HepG2 (cell line): ENCODE results near the gene HES2. TPM values are rescaled to one million over a fixed set of nuclear protein-coding genes. Genes with fewer than 3 reads are reported as not detected.

ENCODE experiments used
- CENPT ChIP-seq: sonication (generic); formaldehyde crosslinking; IDR thresholded peaks from 2 replicates; pipeline ENCODE4 v1.8.0; 2022; ENCODE audit warnings: low read depth, mild to moderate bottlenecking, moderate library complexity, missing genetic modification reagents
- MXD1 ChIP-seq: sonication (generic); formaldehyde crosslinking; IDR thresholded peaks from 2 replicates; pipeline ENCODE4 v1.4.0; 2020; ENCODE audit warnings: mild to moderate bottlenecking, missing genetic modification reagents
- NCOA5 ChIP-seq: sonication (generic); formaldehyde crosslinking; IDR thresholded peaks from 2 replicates; pipeline ENCODE4 v1.4.0; 2020; ENCODE audit warnings: missing genetic modification reagents
- RFXAP ChIP-seq: sonication (generic); formaldehyde crosslinking; IDR thresholded peaks from 2 replicates; pipeline ENCODE4 v1.4.0; 2020; ENCODE audit warnings: missing genetic modification reagents, borderline replicate concordance
- SIN3B ChIP-seq: fragments of 150-350 bp; IDR thresholded peaks from 2 replicates; pipeline ENCODE4 v1.6.1; 2014; ENCODE audit warnings: low read length
- ZBTB33 ChIP-seq: sonication (generic); formaldehyde crosslinking; IDR thresholded peaks from 2 replicates; pipeline ENCODE4 v1.4.0; 2020; ENCODE audit warnings: missing genetic modification reagents
- ZFX ChIP-seq: sonication (generic); formaldehyde crosslinking; IDR thresholded peaks from 2 replicates; pipeline ENCODE4 v1.4.0; 2020; ENCODE audit warnings: mild to moderate bottlenecking, low read depth, missing genetic modification reagents, moderate library complexity
- ZFY ChIP-seq: sonication (generic); formaldehyde crosslinking; IDR thresholded peaks from 2 replicates; pipeline ENCODE4 v1.4.0; 2020; ENCODE audit warnings: missing genetic modification reagents
- ZNF235 ChIP-seq: sonication (generic); formaldehyde crosslinking; IDR thresholded peaks from 2 replicates; pipeline ENCODE4 v1.8.1; 2023; ENCODE audit warnings: mild to moderate bottlenecking, missing genetic modification reagents, borderline replicate concordance
- ZNF350 ChIP-seq: sonication (generic); formaldehyde crosslinking; IDR thresholded peaks from 2 replicates; pipeline ENCODE4 v1.4.0; 2020; ENCODE audit warnings: mild to moderate bottlenecking, low read depth, missing genetic modification reagents, borderline replicate concordance
- ZNF629 ChIP-seq: sonication (generic); formaldehyde crosslinking; conservative IDR thresholded peaks from 2 replicates; pipeline ENCODE4 v1.5.0; 2020; ENCODE audit warnings: missing genetic modification reagents
- ZNF816 ChIP-seq: sonication (generic); formaldehyde crosslinking; IDR thresholded peaks from 2 replicates; pipeline ENCODE4 v1.8.0; 2022; ENCODE audit warnings: missing genetic modification reagents, mild to moderate bottlenecking, borderline replicate concordance
- polyA plus RNA-seq, 8 experiments: library from polyadenylated mRNA; depleted of rRNA in 3 of 8; stranded (reverse) in 7 of 8; unstranded in 1 of 8; fragments of >200 nt; fragmentation: Illumina TruSeq in 4 of 8; extraction: Trizol in 4 of 8; gene quantifications; 2 replicates each; pipeline versions ENCODE4 v1.2.1 to v1.2.3, GENCODE V29; 2011 to 2016; ENCODE audit warnings: low read depth in 4 of 8, missing spikeins in 1 of 8, mixed read lengths in 1 of 8; ENCODE audit not compliant: insufficient read depth in 1 of 8
- total RNA-seq, 5 experiments: library from RNA; depleted of rRNA; stranded (reverse); fragments of >200 nt; fragmentation: Illumina TruSeq; extraction: Trizol; gene quantifications; 2 replicates each; pipeline ENCODE4 v1.2.3, GENCODE V29; 2016; ENCODE audit warnings: low read depth in 1 of 5
- TF ChIP-seq, protein P1 (sequence below): sonication (generic); formaldehyde crosslinking; IDR thresholded peaks from 2 replicates; pipeline ENCODE4 v1.4.0; 2020; ENCODE audit warnings: mild to moderate bottlenecking, missing genetic modification reagents, borderline replicate concordance
- TF ChIP-seq, protein P2 (sequence below), 2 experiments: IDR thresholded peaks; 2 replicates each; pipeline ENCODE4 v1.6.1; 2011 to 2012; ENCODE audit warnings: low read length in 2 of 2, borderline replicate concordance in 1 of 2, low read depth in 1 of 2, mild to moderate bottlenecking in 1 of 2, moderate library complexity in 1 of 2
- TF ChIP-seq, protein P3 (sequence below): sonication (generic); formaldehyde crosslinking; IDR thresholded peaks from 2 replicates; pipeline ENCODE4 v1.5.1; 2020; ENCODE audit warnings: missing genetic modification reagents, mild to moderate bottlenecking, borderline replicate concordance

The HES2 gene
- total and polyA plus RNA-seq, 2 of the 13 experiments (the other 11 are each of a cell fraction or from before 2014, with no cell fraction given), result 0.11 to 0.17 TPM

- no peak for TF ChIP-seq ZNF816 (CRISPR knock-in tag)
- TF ChIP-seq RFXAP (CRISPR knock-in tag), result no peak
- TF ChIP-seq, protein P1, sequence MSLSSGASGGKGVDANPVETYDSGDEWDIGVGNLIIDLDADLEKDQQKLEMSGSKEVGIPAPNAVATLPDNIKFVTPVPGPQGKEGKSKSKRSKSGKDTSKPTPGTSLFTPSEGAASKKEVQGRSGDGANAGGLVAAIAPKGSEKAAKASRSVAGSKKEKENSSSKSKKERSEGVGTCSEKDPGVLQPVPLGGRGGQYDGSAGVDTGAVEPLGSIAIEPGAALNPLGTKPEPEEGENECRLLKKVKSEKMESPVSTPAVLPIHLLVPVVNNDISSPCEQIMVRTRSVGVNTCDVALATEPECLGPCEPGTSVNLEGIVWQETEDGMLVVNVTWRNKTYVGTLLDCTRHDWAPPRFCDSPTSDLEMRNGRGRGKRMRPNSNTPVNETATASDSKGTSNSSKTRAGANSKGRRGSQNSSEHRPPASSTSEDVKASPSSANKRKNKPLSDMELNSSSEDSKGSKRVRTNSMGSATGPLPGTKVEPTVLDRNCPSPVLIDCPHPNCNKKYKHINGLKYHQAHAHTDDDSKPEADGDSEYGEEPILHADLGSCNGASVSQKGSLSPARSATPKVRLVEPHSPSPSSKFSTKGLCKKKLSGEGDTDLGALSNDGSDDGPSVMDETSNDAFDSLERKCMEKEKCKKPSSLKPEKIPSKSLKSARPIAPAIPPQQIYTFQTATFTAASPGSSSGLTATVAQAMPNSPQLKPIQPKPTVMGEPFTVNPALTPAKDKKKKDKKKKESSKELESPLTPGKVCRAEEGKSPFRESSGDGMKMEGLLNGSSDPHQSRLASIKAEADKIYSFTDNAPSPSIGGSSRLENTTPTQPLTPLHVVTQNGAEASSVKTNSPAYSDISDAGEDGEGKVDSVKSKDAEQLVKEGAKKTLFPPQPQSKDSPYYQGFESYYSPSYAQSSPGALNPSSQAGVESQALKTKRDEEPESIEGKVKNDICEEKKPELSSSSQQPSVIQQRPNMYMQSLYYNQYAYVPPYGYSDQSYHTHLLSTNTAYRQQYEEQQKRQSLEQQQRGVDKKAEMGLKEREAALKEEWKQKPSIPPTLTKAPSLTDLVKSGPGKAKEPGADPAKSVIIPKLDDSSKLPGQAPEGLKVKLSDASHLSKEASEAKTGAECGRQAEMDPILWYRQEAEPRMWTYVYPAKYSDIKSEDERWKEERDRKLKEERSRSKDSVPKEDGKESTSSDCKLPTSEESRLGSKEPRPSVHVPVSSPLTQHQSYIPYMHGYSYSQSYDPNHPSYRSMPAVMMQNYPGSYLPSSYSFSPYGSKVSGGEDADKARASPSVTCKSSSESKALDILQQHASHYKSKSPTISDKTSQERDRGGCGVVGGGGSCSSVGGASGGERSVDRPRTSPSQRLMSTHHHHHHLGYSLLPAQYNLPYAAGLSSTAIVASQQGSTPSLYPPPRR (CRISPR knock-in tag), result no peak
- TF ChIP-seq ZNF629 (CRISPR knock-in tag), result no peak
- peak; percentile 20; the same call in 1 of the 2 replicates for TF ChIP-seq MXD1
- TF ChIP-seq, protein P2, sequence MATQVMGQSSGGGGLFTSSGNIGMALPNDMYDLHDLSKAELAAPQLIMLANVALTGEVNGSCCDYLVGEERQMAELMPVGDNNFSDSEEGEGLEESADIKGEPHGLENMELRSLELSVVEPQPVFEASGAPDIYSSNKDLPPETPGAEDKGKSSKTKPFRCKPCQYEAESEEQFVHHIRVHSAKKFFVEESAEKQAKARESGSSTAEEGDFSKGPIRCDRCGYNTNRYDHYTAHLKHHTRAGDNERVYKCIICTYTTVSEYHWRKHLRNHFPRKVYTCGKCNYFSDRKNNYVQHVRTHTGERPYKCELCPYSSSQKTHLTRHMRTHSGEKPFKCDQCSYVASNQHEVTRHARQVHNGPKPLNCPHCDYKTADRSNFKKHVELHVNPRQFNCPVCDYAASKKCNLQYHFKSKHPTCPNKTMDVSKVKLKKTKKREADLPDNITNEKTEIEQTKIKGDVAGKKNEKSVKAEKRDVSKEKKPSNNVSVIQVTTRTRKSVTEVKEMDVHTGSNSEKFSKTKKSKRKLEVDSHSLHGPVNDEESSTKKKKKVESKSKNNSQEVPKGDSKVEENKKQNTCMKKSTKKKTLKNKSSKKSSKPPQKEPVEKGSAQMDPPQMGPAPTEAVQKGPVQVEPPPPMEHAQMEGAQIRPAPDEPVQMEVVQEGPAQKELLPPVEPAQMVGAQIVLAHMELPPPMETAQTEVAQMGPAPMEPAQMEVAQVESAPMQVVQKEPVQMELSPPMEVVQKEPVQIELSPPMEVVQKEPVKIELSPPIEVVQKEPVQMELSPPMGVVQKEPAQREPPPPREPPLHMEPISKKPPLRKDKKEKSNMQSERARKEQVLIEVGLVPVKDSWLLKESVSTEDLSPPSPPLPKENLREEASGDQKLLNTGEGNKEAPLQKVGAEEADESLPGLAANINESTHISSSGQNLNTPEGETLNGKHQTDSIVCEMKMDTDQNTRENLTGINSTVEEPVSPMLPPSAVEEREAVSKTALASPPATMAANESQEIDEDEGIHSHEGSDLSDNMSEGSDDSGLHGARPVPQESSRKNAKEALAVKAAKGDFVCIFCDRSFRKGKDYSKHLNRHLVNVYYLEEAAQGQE (IDR thresholded peaks at IDR 0.05; ENCODE audit: borderline replicate concordance in 1 of 2, low read depth in 1 of 2, low read length in 2 of 2), result no peak
- peak; percentile 29; the same call in 1 of the 2 replicates for TF ChIP-seq ZFY (CRISPR knock-in tag)
- TF ChIP-seq CENPT, result no peak
- TF ChIP-seq ZFX, result peak; percentile 53; the same call in 1 of the 2 replicates
- TF ChIP-seq ZNF235 (CRISPR knock-in tag), result peak; percentile 75; the same call in 1 of the 2 replicates
- no peak for TF ChIP-seq ZNF350 (CRISPR knock-in tag)
- no peak for TF ChIP-seq NCOA5
- TF ChIP-seq ZBTB33 (CRISPR knock-in tag), result no peak
- TF ChIP-seq, protein P3, sequence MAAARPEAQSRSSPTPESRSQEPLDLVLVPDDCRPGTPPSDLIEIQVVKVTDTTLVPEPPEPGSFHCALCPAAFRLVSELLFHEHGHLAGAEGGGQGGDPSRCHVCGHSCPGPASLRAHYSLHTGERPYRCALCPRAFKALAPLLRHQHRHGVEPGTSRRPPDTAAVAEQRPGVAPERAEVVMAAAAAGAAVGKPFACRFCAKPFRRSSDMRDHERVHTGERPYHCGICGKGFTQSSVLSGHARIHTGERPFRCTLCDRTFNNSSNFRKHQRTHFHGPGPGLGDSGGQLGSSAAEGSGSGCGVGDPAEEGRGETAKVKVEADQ (CRISPR knock-in tag), result no peak
- no peak for TF ChIP-seq SIN3B
Measured at GRCh38 chr1:6424619-6425593, 5.2 kb upstream of the HES2 start, which contains the start of gene ESPN (continued).
